HG03520 (cell line): ENCODE data around the gene NKX2-4.

Experiments used
- ATAC-seq: cut with Tn5 transposase; IDR thresholded peaks from one replicate; pipeline ENCODE4 v1.9.1; 2021; ENCODE audit warnings: mild to moderate bottlenecking, moderate library complexity; ENCODE audit not compliant: unreplicated experiment

NKX2-4 gene

GRCh38 chr20:21364413-21364812 lies 32.9 kb downstream of the NKX2-4 start:
- no peak for ATAC-seq

GRCh38 chr20:21361266-21361665 lies 36.1 kb downstream of the NKX2-4 start:
- no peak for ATAC-seq

- no peak for ATAC-seq
Observed at GRCh38 chr20:21360705-21361104, 36.6 kb downstream of the NKX2-4 start.

- ATAC-seq: no peak
Observed at GRCh38 chr20:21358737-21359136, 38.6 kb downstream of the NKX2-4 start.

GRCh38 chr20:21357844-21358243 lies 39.5 kb downstream of the NKX2-4 start:
- ATAC-seq: no peak

- no peak for ATAC-seq
Observed at GRCh38 chr20:21356386-21356785, 40.9 kb downstream of the NKX2-4 start.

GRCh38 chr20:21355981-21356380 lies 41.3 kb downstream of the NKX2-4 start:
- no peak for ATAC-seq

- ATAC-seq: no peak
Observed at GRCh38 chr20:21353236-21353635, 44.1 kb downstream of the NKX2-4 start.

- no peak for ATAC-seq
Observed at GRCh38 chr20:21352703-21353102, 44.6 kb downstream of the NKX2-4 start.
